GM21390 (cell line): ENCODE results near the gene FGF9.

Source experiments
- ATAC-seq: cut with Tn5 transposase; IDR thresholded peaks from one replicate; pipeline ENCODE4 v1.9.1; 2021; ENCODE audit not compliant: unreplicated experiment

FGF9 gene

GRCh38 chr13:21703846-21704245 lies 33.0 kb downstream of the FGF9 start:
- no peak for ATAC-seq

GRCh38 chr13:21707586-21707985 lies 36.7 kb downstream of the FGF9 start:
- ATAC-seq, result no peak

GRCh38 chr13:21709697-21710096 lies 38.8 kb downstream of the FGF9 start:
- ATAC-seq, result no peak

GRCh38 chr13:21710163-21710562 lies 39.3 kb downstream of the FGF9 start:
- ATAC-seq, result no peak

- no peak for ATAC-seq
Measured at GRCh38 chr13:21717817-21718216, 46.9 kb downstream of the FGF9 start.

- ATAC-seq, result no peak
Measured at GRCh38 chr13:21719463-21719862, 48.6 kb downstream of the FGF9 start.

- ATAC-seq, result no peak
Measured at GRCh38 chr13:21723807-21724505, 53.1 kb downstream of the FGF9 start.

GRCh38 chr13:21730186-21730880 lies 59.5 kb downstream of the FGF9 start:
- ATAC-seq, result no peak

GRCh38 chr13:21733475-21734263 lies 62.8 kb downstream of the FGF9 start:
- ATAC-seq, result no peak

GRCh38 chr13:21734961-21735360 lies 64.1 kb downstream of the FGF9 start:
- ATAC-seq, result no peak

GRCh38 chr13:21735701-21736401 lies 65.0 kb downstream of the FGF9 start:
- ATAC-seq, result no peak

- no peak for ATAC-seq
Measured at GRCh38 chr13:21736926-21737325, 66.1 kb downstream of the FGF9 start.

- ATAC-seq, result no peak
Measured at GRCh38 chr13:21738630-21739029, 67.8 kb downstream of the FGF9 start.

GRCh38 chr13:21739771-21740170 lies 68.9 kb downstream of the FGF9 start:
- ATAC-seq, result no peak

- ATAC-seq, result no peak
Measured at GRCh38 chr13:21741396-21741979, 70.6 kb downstream of the FGF9 start.

- ATAC-seq, result no peak
Measured at GRCh38 chr13:21742096-21742495, 71.2 kb downstream of the FGF9 start.

GRCh38 chr13:21744149-21744548 lies 73.3 kb downstream of the FGF9 start:
- ATAC-seq, result no peak

- ATAC-seq, result no peak
Measured at GRCh38 chr13:21745307-21745706, 74.4 kb downstream of the FGF9 start.

GRCh38 chr13:21747456-21747855 lies 76.6 kb downstream of the FGF9 start:
- no peak for ATAC-seq

GRCh38 chr13:21748166-21748565 lies 77.3 kb downstream of the FGF9 start:
- ATAC-seq, result no peak

- no peak for ATAC-seq
Measured at GRCh38 chr13:21749410-21749809, 78.5 kb downstream of the FGF9 start.
